ENCODE data around the gene BMP7.

DNA sequence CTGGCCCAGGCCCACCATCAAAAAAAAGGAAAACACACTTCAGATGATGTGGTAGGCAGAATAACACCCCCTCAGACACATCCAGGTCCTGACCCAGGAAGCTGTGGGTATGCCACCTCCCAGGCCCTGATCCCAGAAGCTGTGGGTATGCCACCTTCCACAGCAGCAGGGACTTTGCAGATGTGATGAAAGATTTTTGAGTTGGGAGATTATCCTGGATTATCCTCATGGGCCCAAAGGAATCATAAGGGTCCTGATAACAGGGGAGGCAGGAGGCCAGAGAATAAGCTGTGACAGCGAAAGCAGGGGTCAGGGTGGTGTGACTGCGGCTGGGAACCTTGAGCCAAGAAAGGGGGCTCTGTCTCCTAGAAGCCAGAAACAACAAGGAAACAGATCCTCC, 55.0 kb downstream of the BMP7 start:
- TF ChIP-seq, protein P1, sequence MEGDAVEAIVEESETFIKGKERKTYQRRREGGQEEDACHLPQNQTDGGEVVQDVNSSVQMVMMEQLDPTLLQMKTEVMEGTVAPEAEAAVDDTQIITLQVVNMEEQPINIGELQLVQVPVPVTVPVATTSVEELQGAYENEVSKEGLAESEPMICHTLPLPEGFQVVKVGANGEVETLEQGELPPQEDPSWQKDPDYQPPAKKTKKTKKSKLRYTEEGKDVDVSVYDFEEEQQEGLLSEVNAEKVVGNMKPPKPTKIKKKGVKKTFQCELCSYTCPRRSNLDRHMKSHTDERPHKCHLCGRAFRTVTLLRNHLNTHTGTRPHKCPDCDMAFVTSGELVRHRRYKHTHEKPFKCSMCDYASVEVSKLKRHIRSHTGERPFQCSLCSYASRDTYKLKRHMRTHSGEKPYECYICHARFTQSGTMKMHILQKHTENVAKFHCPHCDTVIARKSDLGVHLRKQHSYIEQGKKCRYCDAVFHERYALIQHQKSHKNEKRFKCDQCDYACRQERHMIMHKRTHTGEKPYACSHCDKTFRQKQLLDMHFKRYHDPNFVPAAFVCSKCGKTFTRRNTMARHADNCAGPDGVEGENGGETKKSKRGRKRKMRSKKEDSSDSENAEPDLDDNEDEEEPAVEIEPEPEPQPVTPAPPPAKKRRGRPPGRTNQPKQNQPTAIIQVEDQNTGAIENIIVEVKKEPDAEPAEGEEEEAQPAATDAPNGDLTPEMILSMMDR (IDR thresholded peaks at IDR 0.05): no peak
- no peak for TF ChIP-seq POLR2A (IDR thresholded peaks at IDR 0.05)

All from uterus (tissue), 2 donors.